Neural cell (in vitro differentiated cells): ENCODE results near the gene KIAA1210. TPM values are rescaled to one million over a fixed set of nuclear protein-coding genes. Genes with fewer than 3 reads are reported as not detected.

Experiments used
- H2AFZ ChIP-seq: fragments of 200-600, 300-800 bp; sonication (generic), shearing (Covaris generic); 2 replicates; pipeline ENCODE4 v1.6.0; 2014; ENCODE audit warnings: low read depth, mild to moderate bottlenecking, antibody characterized with exemption, low read length, moderate library complexity
- H3F3A ChIP-seq: fragments of 200-600 bp; shearing (Covaris generic); 2 replicates; pipeline ENCODE4 v1.6.1; 2016; ENCODE audit warnings: mild to moderate bottlenecking, moderate library complexity, mixed read lengths, antibody characterized with exemption, low read length; ENCODE audit not compliant: insufficient read depth, poor library complexity, severe bottlenecking
- H3K27ac ChIP-seq: fragments of 200-600, 300-800 bp; sonication (generic), shearing (Covaris generic); 2 replicates; pipeline ENCODE4 v1.5.1; 2014; ENCODE audit warnings: mild to moderate bottlenecking, low read length, moderate library complexity
- H3K27me3 ChIP-seq: fragments of 300-800, 200-600 bp; sonication (generic), shearing (Covaris generic); 2 replicates; pipeline ENCODE4 v1.6.0; 2014; ENCODE audit warnings: mild to moderate bottlenecking, low read depth, low read length, moderate library complexity; ENCODE audit not compliant: insufficient read depth
- H3K36me3 ChIP-seq: fragments of 300-800, 200-600 bp; sonication (generic), shearing (Covaris generic); 2 replicates; pipeline ENCODE4 v1.5.1; 2014; ENCODE audit warnings: mild to moderate bottlenecking, antibody characterized with exemption, low read length, moderate library complexity; ENCODE audit not compliant: insufficient read depth
- H3K4me2 ChIP-seq: fragments of 300-800, 200-600 bp; sonication (generic), shearing (Covaris generic); 2 replicates; pipeline ENCODE4 v1.6.0; 2014; ENCODE audit warnings: mild to moderate bottlenecking, low read length
- H3K4me3 ChIP-seq: fragments of 300-800, 200-600 bp; sonication (generic), shearing (Covaris generic); 2 replicates; pipeline ENCODE4 v1.5.1; 2014; ENCODE audit warnings: mild to moderate bottlenecking, low read length, moderate library complexity
- H3K79me2 ChIP-seq: fragments of 200-600 bp; shearing (Covaris generic); replicated peaks from 2 replicates; pipeline ENCODE4 v1.6.0; 2014; ENCODE audit warnings: mild to moderate bottlenecking, low read length, moderate library complexity; ENCODE audit not compliant: insufficient read depth
- H3K9ac ChIP-seq: fragments of 300-800, 200-600 bp; sonication (generic), shearing (Covaris generic); 2 replicates; pipeline ENCODE4 v1.6.1; 2016; ENCODE audit warnings: mild to moderate bottlenecking, low read length, mixed read lengths
- H3K9me2 ChIP-seq: fragments of 200-600 bp; shearing (Covaris generic); 2 replicates; pipeline ENCODE4 v1.6.1; 2016; ENCODE audit warnings: mild to moderate bottlenecking, low read length, mixed read lengths; ENCODE audit not compliant: insufficient read depth
- H3K9me3 ChIP-seq: fragments of 200-600, 300-800 bp; sonication (generic), shearing (Covaris generic); 2 replicates; pipeline ENCODE4 v1.6.1; 2016; ENCODE audit warnings: mild to moderate bottlenecking, mixed run types, low read length, moderate library complexity, mixed read lengths
- H4K20me1 ChIP-seq: fragments of 200-600 bp; shearing (Covaris generic); 2 replicates; pipeline ENCODE4 v1.6.1; 2016; ENCODE audit warnings: mild to moderate bottlenecking, mixed run types; ENCODE audit not compliant: insufficient read depth
- CTCF ChIP-seq: fragments of 450-650 bp; IDR thresholded peaks from 2 replicates; pipeline ENCODE4 v1.5.1; 2014; ENCODE audit warnings: antibody characterized with exemption, mild to moderate bottlenecking, moderate library complexity; ENCODE audit not compliant: poor library complexity, severe bottlenecking
- EP300 ChIP-seq: fragments of 450-650 bp; conservative IDR thresholded peaks from 2 replicates; pipeline ENCODE4 v1.6.1; 2014; ENCODE audit warnings: antibody characterized with exemption, mild to moderate bottlenecking, moderate library complexity; ENCODE audit not compliant: poor library complexity, severe bottlenecking
- EZH2 ChIP-seq: fragments of 200-600, 300-800 bp; shearing (Covaris generic), sonication (generic); IDR thresholded peaks from 2 replicates; pipeline ENCODE4 v1.6.1; 2014; ENCODE audit warnings: antibody characterized with exemption, low read length, borderline replicate concordance, mild to moderate bottlenecking; ENCODE audit not compliant: insufficient read depth, poor library complexity, severe bottlenecking
- MXI1 ChIP-seq: fragments of 450-650 bp; conservative IDR thresholded peaks from 2 replicates; pipeline ENCODE4 v1.6.1; 2014; ENCODE audit warnings: antibody characterized with exemption, mild to moderate bottlenecking; ENCODE audit not compliant: poor library complexity, severe bottlenecking
- POLR2AphosphoS5 ChIP-seq: IDR thresholded peaks from 2 replicates; pipeline ENCODE4 v1.6.1; 2012
- RAD21 ChIP-seq: fragments of 450-650 bp; conservative IDR thresholded peaks from 2 replicates; pipeline ENCODE4 v1.6.1; 2014; ENCODE audit warnings: antibody characterized with exemption, mild to moderate bottlenecking, moderate library complexity
- REST ChIP-seq: IDR thresholded peaks from 2 replicates; pipeline ENCODE4 v1.6.1; 2012; ENCODE audit warnings: borderline replicate concordance
- SMC3 ChIP-seq: fragments of 450-650 bp; conservative IDR thresholded peaks from 2 replicates; pipeline ENCODE4 v1.6.1; 2014; ENCODE audit warnings: antibody characterized with exemption, mild to moderate bottlenecking, moderate library complexity; ENCODE audit not compliant: poor library complexity
- TAF1 ChIP-seq: IDR thresholded peaks from 2 replicates; pipeline ENCODE4 v1.6.1; 2012; ENCODE audit warnings: low read depth
- polyA plus RNA-seq: library from polyadenylated mRNA; depleted of rRNA; stranded (reverse); fragments of >200 nt; gene quantifications from 2 replicates; pipeline ENCODE4 v1.2.3, GENCODE V29; 2014

The KIAA1210 gene
- polyA plus RNA-seq, 1 donor from 2014 or later, result not detected

GRCh38 chrX:119055687-119056086, 71.9 kb downstream of the KIAA1210 start:
- H2AFZ ChIP-seq, result no peak overlapping the region
- no peaks in the 10 kb centered on the region for H4K20me1 ChIP-seq
- H3K79me2 ChIP-seq, result no peaks in the 10 kb centered on the region
- H3K9me3 ChIP-seq, result no peaks in the 10 kb centered on the region
- H3K9me2 ChIP-seq, result no peaks in the 10 kb centered on the region
- H3K4me2 ChIP-seq, result no peak overlapping the region
- no peak overlapping the region for H3K9ac ChIP-seq
- no peak overlapping the region for H3K4me3 ChIP-seq
- no peak overlapping the region for H3K27ac ChIP-seq
- no peaks in the 10 kb centered on the region for H3K27me3 ChIP-seq
- TF ChIP-seq POLR2AphosphoS5 (no peak), SMC3 (no peak), RAD21 (no peak), MXI1 (no peak), EP300 (no peak), TAF1 (no peak), CTCF (no peak), REST (no peak), EZH2 (no peak)
- no peaks in the 10 kb centered on the region for H3K36me3 ChIP-seq
- H3F3A ChIP-seq, result no peaks in the 10 kb centered on the region

- H3K4me3 ChIP-seq, result no peak overlapping the region
- no peaks in the 10 kb centered on the region for H3K9me3 ChIP-seq
- no peak overlapping the region for H3K4me2 ChIP-seq
- H3K27ac ChIP-seq, result no peak overlapping the region
- no peaks in the 10 kb centered on the region for H4K20me1 ChIP-seq
- no peak overlapping the region for H3K9ac ChIP-seq
- no peaks in the 10 kb centered on the region for H3K79me2 ChIP-seq
- no peaks in the 10 kb centered on the region for H3K9me2 ChIP-seq
- H3K27me3 ChIP-seq, result no peaks in the 10 kb centered on the region
- TF ChIP-seq REST, result no peak
- TF ChIP-seq POLR2AphosphoS5, result no peak
- TF ChIP-seq EP300, result no peak
- TF ChIP-seq TAF1, result no peak
- TF ChIP-seq RAD21, result no peak
- TF ChIP-seq SMC3, result no peak
- TF ChIP-seq MXI1, result no peak
- no peak for TF ChIP-seq EZH2
- TF ChIP-seq CTCF, result no peak
- H2AFZ ChIP-seq, result no peak overlapping the region
- no peaks in the 10 kb centered on the region for H3F3A ChIP-seq
- H3K36me3 ChIP-seq, result no peaks in the 10 kb centered on the region
Measured at GRCh38 chrX:119045884-119046283, 81.7 kb downstream of the KIAA1210 start.
